GM19025 (cell line): Measurements from ENCODE around the gene CX3CR1.
A peak's percentile ranks its signal among the peaks of the same experiment; 100 is the strongest.

Source experiments
- ATAC-seq: cut with Tn5 transposase; IDR thresholded peaks from one replicate; pipeline ENCODE4 v1.9.1; 2021; ENCODE audit warnings: mild to moderate bottlenecking, low read depth, moderate library complexity; ENCODE audit not compliant: unreplicated experiment

Gene CX3CR1

GRCh38 chr3:39294446-39295183 is 14.8 kb upstream of the CX3CR1 start:
- ATAC-seq: no peak

- ATAC-seq: no peak
Measured at GRCh38 chr3:39292961-39293360, 13.1 kb upstream of the CX3CR1 start.

DNA sequence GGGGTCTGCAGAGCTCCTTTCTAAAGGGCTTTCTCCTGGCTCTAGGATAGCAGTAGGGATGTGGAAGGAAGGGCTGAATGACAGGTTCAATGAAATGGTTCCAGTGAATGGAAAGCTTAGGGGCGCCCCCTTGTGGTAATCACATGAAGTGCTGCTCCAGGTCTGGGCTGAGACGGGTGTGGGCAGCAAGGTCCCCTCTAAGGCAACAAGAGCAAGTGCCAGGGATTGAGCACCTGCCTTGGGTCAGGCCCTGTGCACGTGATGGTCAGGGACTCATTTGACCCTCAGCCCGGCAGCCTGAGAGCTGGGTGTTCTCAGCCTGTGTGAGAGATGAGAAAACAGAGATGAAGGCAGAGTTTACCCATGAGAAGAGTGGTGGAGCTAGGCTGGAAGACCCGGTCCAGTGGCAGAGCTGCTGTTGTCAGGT is 12.1 kb upstream of the CX3CR1 start:
- ATAC-seq: no peak

DNA sequence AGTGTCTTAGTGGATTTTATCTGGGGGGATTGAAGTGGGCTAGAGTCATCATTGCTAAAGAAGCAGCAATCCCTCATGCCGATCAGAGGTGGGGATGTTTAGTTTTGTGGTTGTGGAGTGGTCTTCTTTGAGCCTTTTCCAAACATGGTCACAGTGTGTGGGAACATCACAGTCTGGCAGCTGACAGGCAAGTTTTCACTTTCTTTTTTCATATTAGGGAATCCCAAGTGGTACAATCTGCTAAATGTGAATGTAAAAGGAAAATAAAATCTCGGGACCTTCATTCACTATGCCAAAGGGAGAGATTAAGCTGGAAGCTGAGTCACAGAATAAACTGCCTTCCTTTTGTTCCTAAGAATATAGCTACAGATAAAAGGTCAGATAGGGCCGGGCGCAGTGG is 10.4 kb upstream of the CX3CR1 start:
- ATAC-seq: no peak

DNA sequence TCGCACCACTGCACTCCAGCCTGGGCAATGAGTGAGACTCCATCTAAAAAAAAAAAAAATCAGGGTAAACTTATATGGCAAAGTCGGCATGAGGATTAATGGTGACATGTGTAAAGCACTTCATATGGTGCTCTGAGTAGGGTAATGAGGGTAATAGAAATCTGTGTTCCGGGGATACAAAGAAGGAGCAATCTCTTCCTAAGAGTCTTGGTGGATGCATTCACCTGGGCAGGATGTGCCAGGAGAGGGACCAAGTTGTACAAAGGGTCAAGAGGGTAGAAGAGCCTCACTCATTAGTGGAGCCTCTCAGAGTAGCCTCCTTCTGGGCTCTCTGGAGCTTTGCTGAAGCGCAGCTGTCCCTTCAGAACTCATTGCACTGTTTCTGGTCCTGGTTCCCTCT is 9.3 kb upstream of the CX3CR1 start:
- ATAC-seq: no peak

- peak; percentile 96 for ATAC-seq
Measured at GRCh38 chr3:39288300-39288808, 8.5 kb upstream of the CX3CR1 start.

GRCh38 chr3:39287216-39288164 is 7.7 kb upstream of the CX3CR1 start:
- no peak for ATAC-seq

GRCh38 chr3:39286771-39287170 is 6.9 kb upstream of the CX3CR1 start:
- ATAC-seq: no peak

DNA sequence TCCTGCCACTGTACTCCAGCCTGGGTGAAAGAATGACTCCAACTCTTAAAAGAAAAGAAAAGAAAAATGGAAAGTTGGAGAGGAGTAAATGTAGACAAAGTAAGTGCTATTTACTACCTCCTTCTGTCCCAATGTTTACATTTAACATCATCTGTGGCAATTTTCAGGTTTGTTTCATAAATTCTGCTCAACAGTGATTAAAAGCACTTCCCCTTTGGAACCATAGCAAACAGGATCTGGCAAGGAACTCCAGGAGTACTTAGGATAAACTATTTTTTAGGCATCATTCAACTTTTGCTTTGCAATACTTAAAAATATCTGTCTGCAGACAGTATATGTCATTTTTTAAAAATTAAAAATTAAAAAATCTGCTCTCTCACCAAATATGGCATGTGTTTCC is 5.5 kb upstream of the CX3CR1 start:
- no peak for ATAC-seq

DNA sequence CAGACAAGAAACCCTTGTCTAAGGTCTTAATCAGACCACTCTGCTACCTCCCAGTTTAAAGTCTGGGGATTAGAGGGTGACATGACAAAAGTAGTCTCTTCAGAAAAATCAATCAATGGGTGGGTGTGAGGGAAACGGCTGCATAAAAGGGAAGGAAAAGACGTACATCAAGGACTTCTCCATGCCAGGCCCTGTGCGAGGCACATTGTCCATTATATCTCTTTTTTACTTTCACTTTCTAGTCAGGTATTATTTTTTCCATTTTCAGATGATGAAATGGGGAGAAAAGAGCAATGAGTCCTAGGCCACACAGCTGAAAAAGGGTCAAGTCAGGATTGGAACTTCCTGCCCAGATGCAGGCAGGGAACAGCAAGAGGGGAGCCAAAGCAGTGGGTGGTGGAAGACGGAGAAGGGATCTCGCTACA is 4.6 kb upstream of the CX3CR1 start:
- ATAC-seq: no peak

DNA sequence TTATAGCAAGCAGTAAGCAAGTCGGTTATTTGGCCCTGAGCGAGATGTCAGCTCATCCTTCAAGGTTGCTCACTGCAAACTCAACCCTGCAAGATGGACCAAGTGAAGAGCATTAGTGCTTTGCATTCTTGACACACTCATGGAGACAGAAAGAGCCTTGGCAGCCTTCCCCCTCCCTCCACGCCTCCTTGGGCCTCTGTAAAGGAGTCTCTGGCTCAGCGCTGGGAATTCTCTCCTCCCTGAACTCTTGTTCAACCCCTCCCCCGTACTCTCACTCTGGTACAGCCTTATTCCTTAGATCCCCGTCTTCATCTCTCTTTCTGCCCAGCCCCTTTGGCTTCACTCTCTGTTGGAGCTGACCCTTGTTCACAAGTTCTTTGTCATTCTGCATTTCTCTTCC is 2.2 kb upstream of the CX3CR1 start:
- ATAC-seq: no peak

- no peak for ATAC-seq
Measured at GRCh38 chr3:39281533-39281932, 1.7 kb upstream of the CX3CR1 start.

- ATAC-seq: no peak
Measured at GRCh38 chr3:39280571-39280970, 735 bp upstream of the CX3CR1 start.

- ATAC-seq: no peak
Measured at GRCh38 chr3:39278616-39278935, 1.3 kb downstream of the CX3CR1 start.

GRCh38 chr3:39277893-39278615 is 1.8 kb downstream of the CX3CR1 start:
- no peak for ATAC-seq

DNA sequence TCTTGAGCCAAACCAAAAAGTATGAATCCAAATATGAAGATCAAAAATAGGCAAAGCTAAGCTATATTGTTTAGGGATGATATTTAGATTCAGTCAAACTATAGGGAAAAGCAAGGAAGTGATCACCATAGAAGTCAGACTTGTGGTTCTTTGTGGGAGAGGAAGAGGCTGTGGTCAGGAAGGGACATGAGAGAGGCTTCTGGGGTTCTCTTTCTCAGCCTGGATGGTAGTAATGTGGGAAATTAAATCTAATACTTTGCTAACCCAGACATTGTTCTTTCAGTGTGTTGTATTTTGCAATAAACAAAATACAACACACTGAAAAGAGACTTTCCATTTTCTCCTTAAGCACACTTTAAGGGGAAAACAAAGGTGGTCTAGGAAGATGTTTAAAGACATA is 3.1 kb downstream of the CX3CR1 start:
- no peak for ATAC-seq

GRCh38 chr3:39275963-39276593 is 3.8 kb downstream of the CX3CR1 start:
- ATAC-seq: no peak

DNA sequence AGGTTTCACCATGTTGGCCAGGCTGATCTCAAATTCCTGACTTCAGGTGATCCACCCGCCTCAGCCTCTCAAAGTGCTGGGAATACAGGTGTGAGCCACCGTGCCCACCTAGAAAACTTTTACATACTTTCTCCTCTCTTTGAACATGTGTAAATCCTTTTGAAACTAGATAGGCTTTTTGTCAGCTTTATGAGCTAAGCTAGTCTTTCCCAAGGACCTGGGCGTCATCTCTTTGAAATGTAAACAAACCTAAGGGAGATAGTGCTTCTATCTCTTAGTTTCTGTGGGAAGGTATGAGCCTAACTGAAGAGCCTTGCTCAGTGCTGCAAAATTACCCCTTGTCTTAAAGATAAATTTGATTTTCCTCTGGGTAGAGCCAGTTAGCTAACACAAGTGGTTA is 4.8 kb downstream of the CX3CR1 start:
- no peak for ATAC-seq

GRCh38 chr3:39273119-39273518 is 6.7 kb downstream of the CX3CR1 start:
- no peak for ATAC-seq

GRCh38 chr3:39272191-39272590 is 7.6 kb downstream of the CX3CR1 start:
- no peak for ATAC-seq
